ENCODE results near the gene SETBP1.
"Not testable (repeated sequence)": the region's sequence is repeated elsewhere in the genome, so short reads cannot be mapped to it uniquely, and the experiment has no call there.

The SETBP1 gene

DNA sequence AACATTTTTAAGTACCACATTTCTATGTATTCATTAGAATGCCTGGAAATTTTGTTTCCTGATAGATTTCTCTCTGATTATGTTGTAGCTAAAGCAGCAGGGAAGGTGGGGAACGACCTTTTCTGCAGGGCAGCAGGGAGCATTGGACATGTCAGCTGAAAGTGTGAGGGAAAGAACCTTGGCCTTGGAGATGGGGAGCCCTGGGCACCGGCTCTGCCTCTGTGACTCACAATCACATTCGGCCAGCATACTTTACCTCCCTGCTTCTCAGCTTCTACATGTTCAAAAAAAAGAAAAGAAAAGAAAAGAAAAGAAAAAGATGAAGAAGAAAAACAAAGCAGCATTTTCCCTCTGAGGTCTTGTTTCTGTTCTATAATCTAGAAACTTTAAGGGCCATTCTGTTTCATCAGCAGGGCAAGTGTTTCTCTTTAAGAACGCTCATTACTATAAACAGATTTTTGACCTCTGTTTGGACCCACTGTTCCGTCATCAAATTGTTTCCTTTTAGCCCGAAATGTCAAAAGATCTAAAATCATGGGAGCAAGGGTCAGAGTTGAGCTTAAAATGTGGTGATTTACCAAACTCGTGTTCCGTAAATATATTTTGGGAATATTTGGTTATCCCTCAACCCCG, 27.9 kb downstream of the SETBP1 start:
- FAIRE-seq = no peak

GRCh38 chr18:44709307-44710126, 28.8 kb downstream of the SETBP1 start:
- no peak for FAIRE-seq

GRCh38 chr18:44710931-44711330, 30.2 kb downstream of the SETBP1 start:
- FAIRE-seq = no peak

DNA sequence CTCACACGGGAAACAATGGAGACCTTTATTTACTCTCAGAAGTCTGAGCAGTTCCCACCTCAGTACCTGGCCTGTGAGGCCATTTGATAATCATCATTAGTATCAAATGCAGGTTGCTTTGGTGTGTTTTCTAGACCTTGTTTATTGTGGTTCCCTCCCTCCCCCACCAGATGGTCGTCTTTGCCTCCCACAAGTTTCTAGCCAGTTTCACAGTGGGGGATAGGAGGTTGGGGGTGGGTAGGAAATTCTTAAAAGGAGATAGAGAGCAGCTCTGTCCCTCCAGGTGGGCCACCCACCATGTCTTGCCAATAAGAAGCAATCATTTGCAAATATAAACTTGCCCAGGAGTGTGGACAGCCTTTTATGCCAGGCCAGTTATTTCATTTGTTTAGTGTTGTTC, 31.3 kb downstream of the SETBP1 start:
- no peak for FAIRE-seq

DNA sequence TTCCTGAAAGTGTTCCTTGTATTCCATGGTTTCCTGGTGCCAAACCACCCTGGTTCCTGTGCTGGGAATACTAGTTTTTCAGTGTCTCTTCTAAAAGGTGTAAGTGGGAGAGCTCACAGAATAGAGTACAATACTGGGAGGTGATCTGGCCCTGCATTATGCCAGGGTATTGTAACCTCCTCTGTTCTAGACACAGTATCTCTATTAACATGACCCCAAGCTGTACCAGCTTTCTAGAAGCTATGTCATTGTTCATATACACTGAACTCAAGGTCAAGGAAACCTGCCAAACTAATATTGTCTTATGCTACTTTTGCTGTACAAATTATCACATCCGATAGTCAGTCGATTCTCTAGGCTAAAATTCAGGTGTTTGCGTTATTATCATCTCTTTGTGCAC, 32.7 kb downstream of the SETBP1 start:
- FAIRE-seq = no peak

- FAIRE-seq = no peak
Observed at GRCh38 chr18:44714376-44714775, 33.7 kb downstream of the SETBP1 start.

DNA sequence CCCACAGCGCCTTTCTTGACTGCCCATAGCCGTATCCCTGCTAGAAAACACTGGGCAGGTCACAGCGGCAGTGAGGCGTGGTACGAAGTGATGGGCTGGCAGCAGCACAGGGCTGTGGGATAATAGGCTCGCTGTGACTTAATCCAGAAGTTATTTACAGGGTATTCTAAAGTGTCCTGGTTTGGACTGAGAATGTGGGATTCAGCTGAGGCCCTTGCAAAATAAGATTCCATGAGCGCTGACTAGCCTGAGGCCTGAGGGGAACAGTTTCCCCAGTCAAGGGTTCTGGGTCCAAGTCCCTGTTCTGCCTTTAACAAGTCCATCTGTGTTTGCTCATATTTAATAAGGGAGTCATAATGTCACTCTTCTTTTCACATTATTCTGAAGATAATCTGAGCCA, 34.6 kb downstream of the SETBP1 start:
- no peak for FAIRE-seq

- FAIRE-seq = no peak
Observed at GRCh38 chr18:44715842-44716241, 35.2 kb downstream of the SETBP1 start.

DNA sequence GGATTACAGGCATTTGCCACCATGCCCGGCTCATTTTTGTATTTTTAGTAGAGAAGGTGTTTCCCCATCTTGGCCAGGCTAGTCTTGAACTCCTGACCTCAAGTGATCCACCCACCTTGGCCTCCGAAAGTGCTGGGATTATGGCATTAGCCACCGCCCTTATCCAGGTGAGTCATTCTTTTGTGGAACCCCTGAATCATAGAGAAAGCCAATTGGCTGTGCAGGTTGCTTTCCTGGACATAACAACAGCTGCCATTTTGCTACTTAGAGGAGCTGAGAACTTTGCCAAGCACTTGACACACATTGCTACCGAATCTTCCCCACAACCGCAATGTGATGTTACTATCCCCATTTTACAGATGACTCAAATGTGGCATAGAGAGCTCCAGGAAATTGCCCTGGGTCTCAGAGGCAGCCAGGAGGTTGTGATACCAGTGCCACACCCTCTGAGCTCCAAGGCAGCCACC, 36.0 kb downstream of the SETBP1 start:
- FAIRE-seq = no peak

DNA sequence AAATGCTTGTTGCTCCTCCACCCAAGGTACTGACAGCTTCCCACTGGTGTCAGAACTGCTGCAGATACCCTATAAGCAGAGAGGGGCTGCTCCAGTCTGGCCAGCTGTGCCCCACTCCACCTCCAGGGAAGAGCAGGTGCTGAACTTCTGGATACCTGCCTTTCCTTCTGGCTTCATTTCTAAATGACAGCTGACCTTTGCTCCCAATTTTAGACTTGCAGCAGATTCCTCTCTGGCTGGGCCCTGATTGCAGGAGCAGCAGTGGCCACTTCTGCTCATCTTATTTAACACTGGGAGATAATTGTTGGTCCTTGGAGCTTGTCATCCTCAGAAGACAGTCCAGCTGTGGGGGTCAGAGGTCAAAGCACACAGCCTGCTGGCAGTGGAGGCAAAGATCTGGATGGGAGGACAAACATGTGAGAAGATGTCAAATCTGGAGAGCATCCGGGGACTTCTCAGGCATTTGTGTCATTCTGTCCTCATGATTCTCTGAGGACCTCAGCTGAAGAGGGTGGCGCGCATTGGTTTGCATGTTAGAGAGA, 38.9 kb downstream of the SETBP1 start:
- FAIRE-seq = no peak

GRCh38 chr18:44721748-44722147, 41.1 kb downstream of the SETBP1 start:
- FAIRE-seq = not testable (repeated sequence)

DNA sequence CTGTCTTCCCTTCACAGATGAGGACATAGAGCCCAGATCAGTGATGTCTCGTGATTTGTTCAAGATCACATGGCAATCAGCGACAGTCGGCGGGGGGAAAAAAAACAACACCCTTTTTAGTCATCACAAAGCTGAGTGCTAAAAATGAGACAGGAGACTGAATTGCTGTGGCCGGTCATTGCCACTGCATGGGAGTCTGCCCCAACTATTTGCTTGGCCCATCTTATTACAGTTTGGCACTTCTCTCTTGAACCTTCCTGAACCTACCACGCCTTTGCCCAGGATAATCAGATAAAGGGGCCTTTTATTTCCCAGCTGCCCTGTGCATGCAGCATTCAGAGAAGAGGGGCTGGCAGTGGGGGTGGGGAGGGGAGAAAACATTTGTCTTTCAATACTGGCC, 42.7 kb downstream of the SETBP1 start:
- FAIRE-seq = no peak

DNA sequence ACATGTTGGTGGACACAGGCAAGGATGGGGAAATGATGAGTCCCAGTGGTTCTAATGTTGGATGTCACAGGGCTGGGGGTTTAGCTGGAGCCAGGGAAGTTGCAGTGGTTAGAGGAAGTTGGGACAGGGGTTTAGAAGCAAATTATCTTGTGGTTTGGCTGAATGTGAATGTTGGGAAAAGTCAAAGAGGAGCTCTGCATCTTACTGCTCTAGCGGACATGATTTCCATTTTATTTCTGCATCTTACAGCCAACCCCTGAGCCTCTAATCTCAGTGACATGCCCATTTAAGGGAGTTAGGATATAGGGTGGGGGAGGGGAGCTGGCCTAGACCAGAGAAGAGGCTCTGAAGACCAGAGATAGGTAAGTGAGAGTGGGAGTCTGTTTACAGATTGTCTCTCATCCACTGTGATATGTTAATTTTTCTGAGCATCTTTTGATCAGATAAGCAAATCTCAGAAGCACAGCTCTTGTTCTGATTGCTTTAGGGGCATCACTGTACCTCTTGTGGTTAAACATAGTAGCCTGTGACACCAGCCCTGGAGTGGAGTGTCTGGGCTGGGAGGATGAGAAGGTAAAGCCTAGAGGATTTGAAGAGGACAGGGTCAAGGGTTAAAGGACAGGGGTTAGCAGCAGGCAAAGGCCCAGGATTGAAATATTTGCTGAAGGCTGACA, 43.6 kb downstream of the SETBP1 start:
- no peak for FAIRE-seq

DNA sequence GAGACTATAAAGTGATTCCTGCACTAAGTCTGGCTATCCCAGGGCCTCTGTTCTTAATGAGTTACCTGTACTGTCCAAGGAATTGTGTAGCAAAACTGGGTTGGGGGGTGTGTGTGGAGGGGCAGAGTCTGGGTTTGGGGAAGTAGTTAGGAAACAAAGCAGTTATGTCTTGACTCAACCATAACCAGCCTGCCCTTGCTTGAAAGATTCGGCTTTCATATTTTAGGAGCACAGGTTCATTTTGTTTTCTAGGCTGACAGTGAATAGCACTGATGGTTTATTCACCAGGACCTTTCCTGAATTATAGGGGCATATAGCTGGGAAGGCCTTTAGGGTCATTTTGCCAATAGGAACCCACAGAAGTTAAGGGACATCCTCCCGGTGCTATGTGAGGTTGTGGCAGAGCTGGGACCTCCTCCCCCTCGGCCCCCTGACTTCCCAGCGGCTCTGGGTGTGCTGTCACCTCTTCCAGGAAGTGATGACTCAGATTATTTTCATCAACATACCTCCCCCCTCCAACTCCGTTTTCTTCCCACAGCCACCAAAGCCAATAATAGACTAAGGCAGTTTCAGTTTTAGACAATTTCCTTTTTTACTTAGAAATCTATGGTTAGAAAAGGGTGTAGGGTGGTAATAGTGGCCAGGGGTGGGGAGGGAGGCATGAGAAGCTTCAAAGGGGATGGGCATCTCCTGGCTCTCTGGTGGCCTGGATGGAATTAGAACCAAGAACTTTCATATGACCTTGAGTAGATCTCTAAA, 44.8 kb downstream of the SETBP1 start:
- FAIRE-seq = no peak

DNA sequence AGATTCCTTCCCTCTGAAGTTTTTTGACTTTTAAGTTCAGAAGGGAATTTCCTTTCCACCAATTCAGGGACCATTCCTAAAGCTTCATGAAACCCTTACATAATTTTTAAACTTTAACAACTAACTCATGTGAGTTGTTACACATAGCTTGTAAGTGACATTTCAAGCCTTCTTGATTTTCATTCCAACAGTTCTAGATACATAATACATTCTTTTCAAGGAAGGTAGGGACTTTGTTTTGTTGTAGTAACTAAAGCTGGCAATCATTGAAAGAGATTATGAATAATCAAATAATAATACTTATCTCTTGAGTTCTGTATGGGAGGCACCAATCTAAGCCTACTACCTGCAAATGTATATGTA, 45.4 kb downstream of the SETBP1 start:
- no peak for FAIRE-seq

- FAIRE-seq = no peak
Observed at GRCh38 chr18:44727291-44727690, 46.6 kb downstream of the SETBP1 start.

DNA sequence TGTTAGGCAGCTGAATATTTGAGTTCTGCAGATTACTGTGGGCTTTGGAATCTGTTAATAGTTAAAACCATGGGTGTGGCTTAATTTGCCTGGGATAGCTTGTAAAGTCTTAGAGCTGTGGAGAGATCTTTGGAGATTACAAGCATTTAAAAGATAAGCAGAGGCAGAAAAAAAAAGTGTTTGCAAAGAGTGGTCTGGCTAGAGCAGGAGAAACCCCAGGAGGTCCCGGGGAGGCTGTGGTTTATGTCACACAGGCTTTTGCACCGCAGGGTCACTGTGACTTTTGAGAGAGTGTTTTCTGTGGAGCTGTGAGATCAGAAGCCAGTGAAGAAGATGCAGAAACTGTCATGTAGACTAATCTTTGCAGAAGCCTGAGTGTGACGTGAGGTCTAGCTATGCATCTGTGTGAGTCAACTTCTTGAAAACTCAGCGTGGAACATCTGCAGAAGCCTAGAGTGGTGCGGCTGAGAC, 49.0 kb downstream of the SETBP1 start:
- FAIRE-seq = no peak

GRCh38 chr18:44730803-44731529, 50.3 kb downstream of the SETBP1 start:
- no peak for FAIRE-seq

DNA sequence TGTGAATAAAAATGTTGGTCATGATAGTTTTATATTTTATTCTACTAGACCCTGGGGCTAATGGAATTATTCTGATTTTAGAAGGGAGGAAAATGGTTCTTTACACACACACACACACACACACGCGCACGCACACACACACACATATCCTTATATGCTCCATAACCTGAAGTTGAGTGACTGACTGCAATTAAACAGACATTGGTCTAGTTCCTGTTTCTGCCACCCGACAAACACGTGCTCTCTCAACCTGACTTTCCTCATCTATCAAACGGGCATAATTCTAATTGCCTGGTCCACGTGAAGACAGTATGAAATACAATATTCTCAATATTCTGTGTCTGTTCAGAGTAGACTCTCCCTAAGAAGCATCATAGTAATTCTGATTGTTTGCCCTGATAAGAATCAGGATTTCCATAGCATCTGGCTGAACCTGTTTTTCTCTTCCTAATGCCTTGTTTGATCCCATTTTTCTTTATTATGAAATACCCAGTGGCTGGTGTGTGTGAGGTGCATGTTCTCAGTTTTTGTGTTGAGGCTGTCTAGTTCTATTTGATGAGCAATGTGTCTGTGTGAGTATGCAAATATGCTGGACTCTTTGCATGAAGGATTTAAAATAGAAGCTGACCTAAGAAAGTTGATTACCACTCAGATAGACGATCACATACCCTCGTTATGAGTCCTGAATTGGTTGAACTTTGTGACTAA, 51.0 kb downstream of the SETBP1 start:
- no peak for FAIRE-seq

DNA sequence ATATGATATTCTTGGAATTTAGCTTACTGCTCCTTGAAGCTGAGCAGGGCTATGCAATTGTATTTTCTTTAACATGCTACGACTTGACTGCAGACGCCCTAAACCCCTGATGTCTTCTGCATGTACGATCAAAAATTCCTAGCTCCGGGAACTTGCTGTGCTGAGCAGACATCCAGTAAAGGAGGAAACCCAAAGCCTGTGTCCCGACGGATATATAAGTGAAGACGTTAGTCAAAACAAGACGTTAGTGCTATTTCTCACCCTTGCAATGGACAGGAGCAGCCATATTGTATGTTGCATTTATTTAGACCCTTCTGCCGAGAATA, 51.5 kb downstream of the SETBP1 start:
- FAIRE-seq = no peak

DNA sequence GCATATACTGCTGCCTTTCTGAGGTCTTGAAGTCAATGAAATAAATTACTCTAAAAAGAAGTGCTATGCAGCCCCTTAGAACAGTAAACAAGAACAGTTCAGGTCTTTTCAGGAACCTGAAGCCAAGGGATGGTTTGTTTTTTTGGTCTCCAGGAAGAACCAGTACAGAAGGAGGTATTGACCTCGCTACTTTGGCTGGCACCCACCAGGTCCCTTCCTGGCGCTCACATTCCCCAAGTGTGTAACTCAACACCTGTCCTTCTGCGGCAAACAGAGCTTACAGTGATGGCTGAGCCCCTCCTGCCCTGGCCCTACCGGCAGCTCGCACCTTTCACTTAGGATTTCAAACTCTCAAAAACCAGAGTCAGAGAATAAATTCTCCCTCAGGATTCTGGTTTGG, 51.9 kb downstream of the SETBP1 start:
- FAIRE-seq = no peak

Data from TTC549 (cell line).